ENCODE results near the gene ERC2.

Gene ERC2

GRCh38 chr3:56415652-56416051 is 52.6 kb downstream of the ERC2 start:
- no peak overlapping the region for H3K4me3 ChIP-seq (replicated peaks; ENCODE audit: low read depth, low read length)
- TF ChIP-seq CTCF (IDR thresholded peaks at IDR 0.05; ENCODE audit: low read depth, low read length, missing control alignments): no peak
- DNase-seq (ENCODE audit: extremely low read depth, low read depth): no peak

- no peak overlapping the region for H3K4me3 ChIP-seq (replicated peaks; ENCODE audit: low read depth, low read length)
- DNase-seq (ENCODE audit: extremely low read depth, low read depth): no peak
- TF ChIP-seq CTCF (IDR thresholded peaks at IDR 0.05; ENCODE audit: low read depth, low read length, missing control alignments): no peak
Measured at GRCh38 chr3:56413911-56414310, 54.4 kb downstream of the ERC2 start.

GRCh38 chr3:56411166-56411565 is 57.1 kb downstream of the ERC2 start:
- TF ChIP-seq CTCF (IDR thresholded peaks at IDR 0.05; ENCODE audit: low read depth, low read length, missing control alignments): no peak
- no peak overlapping the region for H3K4me3 ChIP-seq (replicated peaks; ENCODE audit: low read depth, low read length)
- DNase-seq (ENCODE audit: extremely low read depth, low read depth): no peak

- DNase-seq (ENCODE audit: extremely low read depth, low read depth): no peak
- TF ChIP-seq CTCF (IDR thresholded peaks at IDR 0.05; ENCODE audit: low read depth, low read length, missing control alignments): no peak
- H3K4me3 ChIP-seq (replicated peaks; ENCODE audit: low read depth, low read length): no peak overlapping the region
Measured at GRCh38 chr3:56410576-56410975, 57.7 kb downstream of the ERC2 start.

- H3K4me3 ChIP-seq (replicated peaks; ENCODE audit: low read depth, low read length): no peak overlapping the region
- TF ChIP-seq CTCF (IDR thresholded peaks at IDR 0.05; ENCODE audit: low read depth, low read length, missing control alignments): no peak
- no peak for DNase-seq (ENCODE audit: extremely low read depth, low read depth)
Measured at GRCh38 chr3:56409790-56410189, 58.5 kb downstream of the ERC2 start.

GRCh38 chr3:56408761-56409196 is 59.5 kb downstream of the ERC2 start:
- H3K4me3 ChIP-seq (replicated peaks; ENCODE audit: low read depth, low read length): no peak overlapping the region
- no peak for TF ChIP-seq CTCF (IDR thresholded peaks at IDR 0.05; ENCODE audit: low read depth, low read length, missing control alignments)
- DNase-seq (ENCODE audit: extremely low read depth, low read depth): no peak

- no peak for DNase-seq (ENCODE audit: extremely low read depth, low read depth)
- no peak for TF ChIP-seq CTCF (IDR thresholded peaks at IDR 0.05; ENCODE audit: low read depth, low read length, missing control alignments)
- no peak overlapping the region for H3K4me3 ChIP-seq (replicated peaks; ENCODE audit: low read depth, low read length)
Measured at GRCh38 chr3:56406826-56407515, 61.3 kb downstream of the ERC2 start.
